GM23338 (cell line): ENCODE measurements around the gene STK33.

ENCODE experiments used
- EZH2 ChIP-seq: fragments of 200-600 bp; sonication (generic); IDR thresholded peaks from one replicate; pipeline ENCODE4 v1.8.0; 2017; ENCODE audit warnings: antibody characterized with exemption, mild to moderate bottlenecking, low read depth; ENCODE audit not compliant: unreplicated experiment
- EZH2phosphoT487 ChIP-seq: fragments of 200-600 bp; sonication (generic); IDR thresholded peaks from one replicate; pipeline ENCODE4 v1.8.1; 2018; ENCODE audit warnings: antibody characterized with exemption; ENCODE audit not compliant: unreplicated experiment
- JUNB ChIP-seq: IDR thresholded peaks from one replicate; pipeline ENCODE4 v1.6.1; 2016; ENCODE audit warnings: antibody characterized with exemption; ENCODE audit not compliant: unreplicated experiment
- NANOG ChIP-seq: IDR thresholded peaks from 2 replicates; pipeline ENCODE4 v1.6.1; 2016; ENCODE audit warnings: antibody characterized with exemption, borderline replicate concordance
- POLR2AphosphoS5 ChIP-seq: IDR thresholded peaks from 2 replicates; pipeline ENCODE4 v1.6.1; 2016; ENCODE audit warnings: antibody characterized with exemption, low read depth
- TF ChIP-seq, protein P1 (sequence below), 2 experiments: fragments of 200-600 bp in 1 of 2; sonication (generic) in 1 of 2; conservative IDR thresholded peaks; 2 replicates each; pipeline versions ENCODE4 v1.5.1 to v1.6.1; 2016 to 2017; ENCODE audit warnings: antibody characterized with exemption in 2 of 2, low read depth in 2 of 2, mild to moderate bottlenecking in 2 of 2, moderate library complexity in 1 of 2
- TF ChIP-seq, protein P2 (sequence below): IDR thresholded peaks from 2 replicates; pipeline ENCODE4 v1.6.1; 2016; ENCODE audit warnings: antibody characterized with exemption
- TF ChIP-seq, protein P3 (sequence below): IDR thresholded peaks from one replicate; pipeline ENCODE4 v1.6.1; 2018; ENCODE audit warnings: antibody characterized with exemption; ENCODE audit not compliant: unreplicated experiment

DNA sequence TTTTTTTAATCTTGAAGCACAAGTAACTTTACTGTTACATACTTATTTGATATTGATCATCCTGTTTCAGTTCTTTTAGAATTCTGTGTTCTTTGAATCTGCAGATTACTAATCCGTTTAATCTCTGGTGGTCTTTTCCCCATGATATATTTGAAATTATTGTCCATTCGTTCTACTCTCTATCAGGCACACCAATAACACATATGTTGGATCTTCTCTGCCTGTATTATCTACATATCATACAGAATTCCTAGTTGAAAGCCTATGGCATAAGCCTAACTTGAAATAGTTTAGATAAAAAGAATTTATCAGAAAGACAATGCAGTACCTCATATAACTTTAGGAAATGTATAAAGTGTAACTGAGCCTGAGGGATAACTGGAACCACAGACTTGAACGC, 32.6 kb downstream of the STK33 start:
- no peak for TF ChIP-seq POLR2AphosphoS5
- TF ChIP-seq, protein P1, sequence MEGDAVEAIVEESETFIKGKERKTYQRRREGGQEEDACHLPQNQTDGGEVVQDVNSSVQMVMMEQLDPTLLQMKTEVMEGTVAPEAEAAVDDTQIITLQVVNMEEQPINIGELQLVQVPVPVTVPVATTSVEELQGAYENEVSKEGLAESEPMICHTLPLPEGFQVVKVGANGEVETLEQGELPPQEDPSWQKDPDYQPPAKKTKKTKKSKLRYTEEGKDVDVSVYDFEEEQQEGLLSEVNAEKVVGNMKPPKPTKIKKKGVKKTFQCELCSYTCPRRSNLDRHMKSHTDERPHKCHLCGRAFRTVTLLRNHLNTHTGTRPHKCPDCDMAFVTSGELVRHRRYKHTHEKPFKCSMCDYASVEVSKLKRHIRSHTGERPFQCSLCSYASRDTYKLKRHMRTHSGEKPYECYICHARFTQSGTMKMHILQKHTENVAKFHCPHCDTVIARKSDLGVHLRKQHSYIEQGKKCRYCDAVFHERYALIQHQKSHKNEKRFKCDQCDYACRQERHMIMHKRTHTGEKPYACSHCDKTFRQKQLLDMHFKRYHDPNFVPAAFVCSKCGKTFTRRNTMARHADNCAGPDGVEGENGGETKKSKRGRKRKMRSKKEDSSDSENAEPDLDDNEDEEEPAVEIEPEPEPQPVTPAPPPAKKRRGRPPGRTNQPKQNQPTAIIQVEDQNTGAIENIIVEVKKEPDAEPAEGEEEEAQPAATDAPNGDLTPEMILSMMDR (conservative IDR thresholded peaks at IDR 0.05; ENCODE audit: low read depth in 2 of 2): no peak
- no peak for TF ChIP-seq JUNB
- no peak for TF ChIP-seq EZH2
- TF ChIP-seq, protein P2, sequence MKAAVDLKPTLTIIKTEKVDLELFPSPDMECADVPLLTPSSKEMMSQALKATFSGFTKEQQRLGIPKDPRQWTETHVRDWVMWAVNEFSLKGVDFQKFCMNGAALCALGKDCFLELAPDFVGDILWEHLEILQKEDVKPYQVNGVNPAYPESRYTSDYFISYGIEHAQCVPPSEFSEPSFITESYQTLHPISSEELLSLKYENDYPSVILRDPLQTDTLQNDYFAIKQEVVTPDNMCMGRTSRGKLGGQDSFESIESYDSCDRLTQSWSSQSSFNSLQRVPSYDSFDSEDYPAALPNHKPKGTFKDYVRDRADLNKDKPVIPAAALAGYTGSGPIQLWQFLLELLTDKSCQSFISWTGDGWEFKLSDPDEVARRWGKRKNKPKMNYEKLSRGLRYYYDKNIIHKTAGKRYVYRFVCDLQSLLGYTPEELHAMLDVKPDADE: no peak
- TF ChIP-seq NANOG: no peak
- TF ChIP-seq, protein P3, sequence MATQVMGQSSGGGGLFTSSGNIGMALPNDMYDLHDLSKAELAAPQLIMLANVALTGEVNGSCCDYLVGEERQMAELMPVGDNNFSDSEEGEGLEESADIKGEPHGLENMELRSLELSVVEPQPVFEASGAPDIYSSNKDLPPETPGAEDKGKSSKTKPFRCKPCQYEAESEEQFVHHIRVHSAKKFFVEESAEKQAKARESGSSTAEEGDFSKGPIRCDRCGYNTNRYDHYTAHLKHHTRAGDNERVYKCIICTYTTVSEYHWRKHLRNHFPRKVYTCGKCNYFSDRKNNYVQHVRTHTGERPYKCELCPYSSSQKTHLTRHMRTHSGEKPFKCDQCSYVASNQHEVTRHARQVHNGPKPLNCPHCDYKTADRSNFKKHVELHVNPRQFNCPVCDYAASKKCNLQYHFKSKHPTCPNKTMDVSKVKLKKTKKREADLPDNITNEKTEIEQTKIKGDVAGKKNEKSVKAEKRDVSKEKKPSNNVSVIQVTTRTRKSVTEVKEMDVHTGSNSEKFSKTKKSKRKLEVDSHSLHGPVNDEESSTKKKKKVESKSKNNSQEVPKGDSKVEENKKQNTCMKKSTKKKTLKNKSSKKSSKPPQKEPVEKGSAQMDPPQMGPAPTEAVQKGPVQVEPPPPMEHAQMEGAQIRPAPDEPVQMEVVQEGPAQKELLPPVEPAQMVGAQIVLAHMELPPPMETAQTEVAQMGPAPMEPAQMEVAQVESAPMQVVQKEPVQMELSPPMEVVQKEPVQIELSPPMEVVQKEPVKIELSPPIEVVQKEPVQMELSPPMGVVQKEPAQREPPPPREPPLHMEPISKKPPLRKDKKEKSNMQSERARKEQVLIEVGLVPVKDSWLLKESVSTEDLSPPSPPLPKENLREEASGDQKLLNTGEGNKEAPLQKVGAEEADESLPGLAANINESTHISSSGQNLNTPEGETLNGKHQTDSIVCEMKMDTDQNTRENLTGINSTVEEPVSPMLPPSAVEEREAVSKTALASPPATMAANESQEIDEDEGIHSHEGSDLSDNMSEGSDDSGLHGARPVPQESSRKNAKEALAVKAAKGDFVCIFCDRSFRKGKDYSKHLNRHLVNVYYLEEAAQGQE: no peak
- TF ChIP-seq EZH2phosphoT487: no peak
